ENCODE data around the gene LPAR2.

LPAR2 gene

GRCh38 chr19:19645233-19645870 is 17.3 kb upstream of the LPAR2 start:
- no peak overlapping the region for H3K4me3 ChIP-seq (ENCODE audit: low read length)
- TF ChIP-seq ZNF274 (IDR thresholded peaks at IDR 0.05; ENCODE audit: low read depth, low read length), result no peak

- TF ChIP-seq ZNF274 (IDR thresholded peaks at IDR 0.05; ENCODE audit: low read depth, low read length), result no peak
- H3K4me3 ChIP-seq (ENCODE audit: low read length), result peak overlapping the region; percentile 70; the same call in 1 of the 2 replicates
Observed at GRCh38 chr19:19644054-19644388, 16.0 kb upstream of the LPAR2 start.

DNA sequence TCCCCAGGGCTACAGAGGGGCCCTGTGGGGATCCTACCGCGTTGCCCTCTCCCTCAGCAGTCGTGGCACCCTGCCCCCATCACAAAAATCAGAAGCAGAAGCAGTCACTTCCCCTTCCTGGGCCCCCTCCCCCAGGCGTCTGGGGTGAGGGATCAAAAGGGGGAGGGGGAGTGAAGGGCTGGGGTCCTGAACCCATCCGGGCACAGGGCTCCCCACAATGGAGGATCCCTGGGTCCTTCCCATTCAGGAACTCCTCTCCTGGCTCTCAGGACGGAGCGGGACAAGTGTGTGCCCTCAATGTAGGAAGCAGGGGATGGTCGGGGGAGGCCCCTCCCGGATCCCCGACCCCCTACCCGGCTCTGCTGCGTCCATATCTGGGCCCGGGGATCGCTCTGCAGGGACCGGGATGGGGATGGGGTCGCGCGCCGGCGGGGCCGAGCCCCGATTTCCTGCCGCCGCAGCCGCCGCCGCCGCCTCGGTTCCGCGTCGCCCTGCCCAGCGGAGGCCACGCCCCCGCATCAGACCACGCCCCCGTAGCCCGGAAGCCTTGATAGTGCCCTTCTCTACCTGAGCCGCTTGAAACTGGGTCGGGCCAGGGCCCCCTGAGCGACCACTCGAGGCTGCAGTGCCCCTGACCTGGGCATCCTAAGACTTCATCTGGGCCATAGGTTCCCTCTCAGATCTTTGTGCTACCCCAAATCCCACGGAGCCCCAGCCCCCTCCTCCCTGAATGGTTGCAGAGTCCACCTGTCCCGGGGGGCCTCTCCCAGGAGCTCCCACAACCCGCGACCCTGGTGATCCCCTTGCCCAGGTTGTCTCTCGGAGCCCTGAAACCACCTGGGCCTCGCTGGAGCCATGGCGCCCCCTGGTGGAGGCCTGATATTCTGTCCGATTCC is 15.4 kb upstream of the LPAR2 start, which contains the start of gene GMIP:
GMIP (minus strand) TSS at position 500 of the 896 bp plus-strand sequence; CDS start at position 372, 128 bp downstream.
- no peak for TF ChIP-seq ZNF274 (IDR thresholded peaks at IDR 0.05; ENCODE audit: low read depth, low read length)
- H3K4me3 ChIP-seq (ENCODE audit: low read length), result peak within 1 kb of the TSS; percentile 70

GRCh38 chr19:19642506-19643157 is 14.6 kb upstream of the LPAR2 start:
- peak overlapping the region; percentile 70 for H3K4me3 ChIP-seq (ENCODE audit: low read length)
- TF ChIP-seq ZNF274 (IDR thresholded peaks at IDR 0.05; ENCODE audit: low read depth, low read length), result no peak

DNA sequence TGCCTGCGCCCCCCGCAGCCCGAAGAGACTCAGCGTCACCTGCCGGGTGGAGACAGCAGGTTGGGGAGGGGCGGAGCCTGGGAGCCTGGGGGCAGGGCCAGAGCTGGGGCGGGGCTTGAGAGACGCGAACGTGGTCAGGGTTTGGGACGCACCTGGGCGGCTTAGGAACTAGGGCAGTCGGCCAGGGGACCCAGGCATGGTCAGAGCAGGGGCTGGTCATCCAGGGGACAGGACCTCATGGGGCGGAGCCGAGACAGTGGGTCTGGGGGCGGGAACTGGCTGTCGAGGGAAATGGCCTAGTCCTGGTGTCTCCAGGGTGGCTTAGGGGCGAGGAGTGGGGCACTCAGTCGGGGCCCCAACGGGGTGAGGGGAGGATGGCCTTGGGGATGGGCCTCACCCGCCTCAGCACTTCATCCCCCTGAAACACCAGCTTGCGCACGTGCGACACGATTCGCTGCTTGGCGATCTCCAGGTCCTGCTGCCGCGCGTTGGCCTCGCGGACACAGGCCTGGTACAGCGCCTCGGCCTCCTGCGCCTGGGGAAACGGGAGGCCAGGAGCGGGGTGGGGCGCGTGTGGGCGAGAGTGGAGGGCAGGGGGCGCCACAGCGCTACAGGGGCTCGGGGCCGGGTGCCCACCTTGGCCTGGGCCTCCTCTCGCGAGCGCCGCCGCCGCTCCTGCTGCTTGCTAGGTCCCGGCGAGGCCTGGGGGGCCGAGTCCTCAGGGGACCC is 9.7 kb upstream of the LPAR2 start:
- H3K4me3 ChIP-seq (ENCODE audit: low read length), result no peak overlapping the region
- TF ChIP-seq ZNF274 (IDR thresholded peaks at IDR 0.05; ENCODE audit: low read depth, low read length), result no peak

- no peak overlapping the region for H3K4me3 ChIP-seq (ENCODE audit: low read length)
- TF ChIP-seq ZNF274 (IDR thresholded peaks at IDR 0.05; ENCODE audit: low read depth, low read length), result no peak
Observed at GRCh38 chr19:19637186-19637522, 9.1 kb upstream of the LPAR2 start.

GRCh38 chr19:19636573-19637185 is 8.7 kb upstream of the LPAR2 start:
- no peak overlapping the region for H3K4me3 ChIP-seq (ENCODE audit: low read length)
- no peak for TF ChIP-seq ZNF274 (IDR thresholded peaks at IDR 0.05; ENCODE audit: low read depth, low read length)

- H3K4me3 ChIP-seq (ENCODE audit: low read length), result no peak overlapping the region
- TF ChIP-seq ZNF274 (IDR thresholded peaks at IDR 0.05; ENCODE audit: low read depth, low read length), result no peak
Observed at GRCh38 chr19:19635313-19635702, 7.3 kb upstream of the LPAR2 start.

DNA sequence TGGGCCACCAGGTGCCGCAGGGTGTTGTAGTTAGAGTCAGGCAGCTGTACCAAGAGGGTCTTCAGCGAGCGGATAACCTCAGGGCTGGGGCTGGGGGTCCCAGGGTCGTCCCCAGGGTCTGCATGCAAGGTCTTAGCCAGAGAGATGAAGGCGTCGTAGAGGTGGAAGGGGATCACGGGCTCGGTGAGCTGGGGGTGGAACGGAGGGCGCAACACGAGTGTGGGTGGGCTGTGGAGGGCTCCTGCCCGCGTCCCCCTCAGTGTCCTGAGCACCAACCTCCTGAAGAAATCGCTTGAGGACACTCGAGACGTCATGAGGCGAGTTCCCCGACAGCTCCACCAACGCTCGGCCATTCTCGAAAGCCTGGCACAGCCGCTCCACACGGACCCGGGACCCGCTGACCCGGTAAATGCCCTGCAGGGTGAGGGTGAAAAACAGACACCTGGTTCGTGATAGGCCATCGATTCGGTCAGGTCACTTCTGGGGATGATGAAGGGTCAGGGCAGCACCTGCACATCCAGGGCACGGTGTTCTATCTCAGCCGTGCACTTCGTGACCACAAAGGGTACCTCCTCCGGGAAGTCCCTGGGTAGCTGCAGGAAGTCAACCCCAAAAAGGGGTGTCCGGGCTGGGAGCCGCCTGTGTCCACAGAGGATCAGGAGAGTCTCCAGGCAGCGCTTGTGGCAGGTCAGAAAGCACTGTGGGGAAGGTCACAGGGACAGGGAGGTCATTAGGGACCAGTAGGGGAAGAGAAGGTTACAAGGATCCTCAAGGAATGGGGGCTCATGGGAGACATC is 6.7 kb upstream of the LPAR2 start:
- TF ChIP-seq ZNF274 (IDR thresholded peaks at IDR 0.05; ENCODE audit: low read depth, low read length), result no peak
- no peak overlapping the region for H3K4me3 ChIP-seq (ENCODE audit: low read length)

- no peak for TF ChIP-seq ZNF274 (IDR thresholded peaks at IDR 0.05; ENCODE audit: low read depth, low read length)
Observed at GRCh38 chr19:19633711-19634515, 5.9 kb upstream of the LPAR2 start.

DNA sequence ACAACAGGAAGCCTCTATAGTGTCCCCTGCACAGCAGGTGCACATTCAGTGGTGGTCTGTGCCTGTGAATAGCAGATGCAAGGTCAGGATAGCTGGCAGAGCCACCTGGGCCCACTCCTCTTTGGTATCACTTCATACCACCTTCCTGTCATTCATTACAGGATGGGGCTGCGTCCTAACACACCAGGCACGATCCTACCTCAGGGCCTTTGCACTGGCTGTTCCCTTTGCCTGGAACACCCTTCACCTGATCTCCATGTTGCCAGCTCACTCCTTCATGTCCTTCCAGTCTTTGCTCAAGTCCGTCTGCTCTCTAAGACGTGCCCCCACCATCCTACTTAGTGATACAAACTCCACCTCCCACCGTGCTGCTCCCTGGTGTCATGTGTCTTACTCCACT is 4.6 kb upstream of the LPAR2 start:
- no peak for TF ChIP-seq ZNF274 (IDR thresholded peaks at IDR 0.05; ENCODE audit: low read depth, low read length)
- no peak overlapping the region for H3K4me3 ChIP-seq (ENCODE audit: low read length)

More at GRCh38 chr19:19633711-19634515, 5.9 kb upstream of the LPAR2 start:
- no peak overlapping the region for H3K4me3 ChIP-seq (ENCODE audit: low read length)

GRCh38 chr19:19631346-19631745 is 3.3 kb upstream of the LPAR2 start:
- no peak overlapping the region for H3K4me3 ChIP-seq (ENCODE audit: low read length)
- TF ChIP-seq ZNF274 (IDR thresholded peaks at IDR 0.05; ENCODE audit: low read depth, low read length), result no peak

Data from GM08714 (cell line).